ENCODE data around the gene CAB39.

CAB39 gene

GRCh38 chr2:230758566-230759480, 46.2 kb downstream of the CAB39 start:
- DNase-seq: no peak

GRCh38 chr2:230759481-230760167, 47.0 kb downstream of the CAB39 start:
- DNase-seq: no peak

GRCh38 chr2:230761704-230762103, 49.1 kb downstream of the CAB39 start:
- DNase-seq: no peak

GRCh38 chr2:230762317-230762896, 49.8 kb downstream of the CAB39 start:
- peak; percentile 24 for DNase-seq

- DNase-seq: no peak
These were observed 51.7 kb downstream of the CAB39 start for GRCh38 chr2:230764346-230764745.

GRCh38 chr2:230765611-230766300, 53.1 kb downstream of the CAB39 start:
- no peak for DNase-seq

- DNase-seq: no peak
These were observed 55.3 kb downstream of the CAB39 start for GRCh38 chr2:230767862-230768388.

- no peak for DNase-seq
These were observed 58.2 kb downstream of the CAB39 start for GRCh38 chr2:230770804-230771203.

GRCh38 chr2:230772156-230772555, 59.5 kb downstream of the CAB39 start:
- no peak for DNase-seq

- no peak for DNase-seq
These were observed 60.6 kb downstream of the CAB39 start for GRCh38 chr2:230773039-230773773.

GRCh38 chr2:230774348-230774951, 61.8 kb downstream of the CAB39 start:
- no peak for DNase-seq

GRCh38 chr2:230775737-230776136, 63.1 kb downstream of the CAB39 start:
- DNase-seq: no peak

GRCh38 chr2:230777721-230778120, 65.1 kb downstream of the CAB39 start:
- DNase-seq: no peak

GRCh38 chr2:230778350-230779063, 65.9 kb downstream of the CAB39 start:
- no peak for DNase-seq

- peak; percentile 23 for DNase-seq
These were observed 66.5 kb downstream of the CAB39 start for GRCh38 chr2:230779126-230779525.

- no peak for DNase-seq
These were observed 67.0 kb downstream of the CAB39 start for GRCh38 chr2:230779607-230780006.

- DNase-seq: peak; percentile 32
These were observed 68.6 kb downstream of the CAB39 start for GRCh38 chr2:230781130-230781797.

- DNase-seq: no peak
These were observed 70.5 kb downstream of the CAB39 start for GRCh38 chr2:230783101-230783500.

GRCh38 chr2:230784795-230785194, 72.2 kb downstream of the CAB39 start:
- no peak for DNase-seq

GRCh38 chr2:230785346-230785745, 72.7 kb downstream of the CAB39 start:
- no peak for DNase-seq

Data from activated naive CD4-positive, alpha-beta T cell treated with Interleukin-2 at 50 U/mL for 16 hours (primary cell).